NCI-H1694 treated with DMSO at 0.1 percent for 48 hours (cell line): ENCODE measurements around the gene PIK3R5.

ENCODE experiments used
- DNase-seq: peaks from one replicate; lab custom pipeline; 2025; lab: John Stamatoyannopoulos, UW

PIK3R5 gene

DNA sequence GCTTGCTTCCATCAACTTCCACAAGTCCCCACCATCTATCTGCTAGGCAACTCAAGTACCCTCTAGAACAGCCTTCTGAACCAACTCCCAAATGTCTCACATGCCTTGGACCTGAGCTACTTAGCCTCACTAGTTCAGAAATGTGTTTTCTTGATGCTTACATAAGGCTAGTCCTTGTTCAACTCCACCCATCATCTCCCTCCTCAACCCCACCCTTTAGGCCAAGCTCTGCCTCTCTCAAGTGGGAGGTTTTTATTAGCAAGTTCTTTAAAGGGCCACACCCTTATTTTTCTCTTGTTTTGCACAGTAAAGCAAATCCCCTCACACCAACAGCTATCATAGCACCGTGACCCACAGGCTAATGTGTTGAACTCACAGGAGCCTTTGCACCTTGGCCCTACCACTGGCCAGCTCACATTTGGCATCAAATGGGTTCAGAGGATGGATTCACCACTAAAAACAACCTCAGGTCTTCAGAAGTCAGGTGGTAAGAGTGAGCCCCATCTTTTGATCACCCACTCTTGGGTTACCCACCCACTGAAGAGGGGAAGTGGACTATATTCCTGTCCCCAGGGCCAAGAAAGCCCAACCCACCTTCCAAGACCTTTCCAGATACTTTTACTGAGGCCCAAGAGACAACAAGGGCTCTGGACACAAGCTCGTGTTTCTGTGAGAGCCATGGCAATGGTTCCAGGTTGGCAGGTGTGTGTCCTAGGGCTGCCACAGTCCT, 12.2 kb downstream of the PIK3R5 start:
- no peak for DNase-seq

DNA sequence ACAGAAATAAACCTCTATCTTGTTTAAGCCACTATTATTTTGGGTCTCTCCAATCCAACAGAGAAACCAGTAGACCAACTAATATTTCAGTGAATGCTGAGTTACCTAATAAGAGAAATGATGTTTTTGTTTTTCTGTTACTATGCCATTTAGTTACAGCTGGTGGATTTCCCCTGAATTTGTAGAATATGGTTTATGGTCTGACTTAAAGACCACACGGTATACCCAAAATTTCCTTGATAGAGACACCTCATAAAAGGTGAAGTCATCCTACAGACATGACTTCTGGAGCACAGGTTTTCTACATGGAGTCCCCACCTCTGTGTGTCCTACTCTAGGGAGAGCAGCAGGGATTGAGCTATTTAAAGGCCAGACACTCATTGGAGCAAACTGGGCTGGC, 13.3 kb downstream of the PIK3R5 start:
- no peak for DNase-seq

DNA sequence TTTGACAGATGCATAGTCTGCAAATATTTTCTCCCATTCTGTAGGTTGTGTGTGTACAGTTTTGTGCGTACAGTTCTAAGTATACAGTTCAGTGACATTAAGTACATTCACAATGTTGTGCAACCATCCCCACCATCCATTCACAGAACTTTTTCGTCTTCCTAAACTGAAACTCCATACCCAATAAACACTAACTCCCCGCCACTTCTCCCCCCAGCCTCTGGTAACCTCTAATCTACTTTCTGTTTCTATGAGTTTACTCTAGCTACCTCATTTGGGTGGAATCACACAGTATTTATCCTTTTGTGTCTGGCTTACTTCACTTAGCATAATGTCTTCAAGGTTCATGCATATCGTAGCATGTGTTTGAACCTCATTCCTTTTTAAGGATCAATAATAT, 14.3 kb downstream of the PIK3R5 start:
- no peak for DNase-seq

DNA sequence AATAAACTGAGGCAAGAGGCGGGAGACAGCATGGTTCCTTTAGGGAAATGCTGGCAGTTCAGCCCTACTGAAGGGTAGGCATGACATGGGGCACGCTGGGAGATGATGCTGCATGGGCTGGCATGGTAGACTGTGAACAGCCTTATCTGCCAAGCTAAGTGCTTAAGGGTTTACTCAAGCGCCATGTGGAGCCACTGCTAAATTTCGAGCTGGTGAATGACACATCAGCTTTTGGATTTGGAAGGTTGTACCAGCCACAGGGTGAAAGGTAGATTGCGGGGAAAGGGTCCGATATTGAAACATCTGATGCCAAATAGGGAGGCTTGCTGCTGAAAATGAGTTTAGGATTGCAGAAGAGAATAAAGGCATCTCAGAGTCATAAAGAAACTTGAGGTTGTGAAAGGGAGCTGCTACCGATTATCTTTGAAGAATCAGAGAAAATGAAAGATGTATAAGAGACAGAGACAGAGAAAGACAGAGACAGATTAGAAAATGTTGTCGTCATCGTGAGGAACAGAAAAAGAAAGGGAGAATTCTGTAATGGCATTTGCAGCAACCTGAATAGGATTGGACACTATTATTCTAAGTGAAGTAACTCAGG, 16.3 kb downstream of the PIK3R5 start:
- no peak for DNase-seq

DNA sequence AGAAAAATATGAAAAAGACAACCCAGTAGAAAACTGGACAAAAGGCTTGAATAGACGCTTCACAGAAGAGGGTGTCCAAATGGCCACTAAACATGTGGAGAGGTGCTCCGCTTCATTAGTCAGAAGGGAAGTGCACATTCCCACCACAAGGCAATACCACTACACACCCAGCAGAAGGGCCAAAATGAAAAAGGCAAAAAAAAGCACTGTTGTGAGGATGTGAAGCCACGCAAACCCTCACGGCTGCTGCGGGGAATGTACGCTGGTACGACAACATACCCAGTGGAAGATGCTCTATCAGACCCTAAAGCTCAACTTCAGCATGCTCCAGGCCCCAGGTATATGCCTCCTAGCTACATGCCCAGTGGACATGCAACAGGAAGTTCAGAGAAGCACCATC, 17.0 kb downstream of the PIK3R5 start:
- DNase-seq = no peak

DNA sequence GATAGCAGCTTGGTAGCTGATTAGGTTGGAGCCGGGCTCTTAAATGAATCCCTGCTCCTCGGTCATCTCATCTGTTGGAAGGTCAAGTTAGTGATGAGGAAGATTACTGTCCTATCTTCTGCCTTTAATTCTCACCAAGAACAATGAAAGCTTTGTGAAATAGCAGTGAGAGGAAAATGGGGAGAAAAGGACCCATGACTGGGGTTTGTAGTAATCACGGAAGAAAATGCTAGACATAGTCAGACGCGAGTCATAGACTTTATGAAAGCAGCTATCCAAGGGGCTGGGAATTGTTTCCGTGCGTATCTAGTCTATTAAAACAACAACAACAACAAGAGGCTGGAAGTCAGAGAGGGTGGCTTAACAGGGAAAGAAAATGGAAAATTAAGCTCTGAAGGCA, 18.3 kb downstream of the PIK3R5 start:
- no peak for DNase-seq

DNA sequence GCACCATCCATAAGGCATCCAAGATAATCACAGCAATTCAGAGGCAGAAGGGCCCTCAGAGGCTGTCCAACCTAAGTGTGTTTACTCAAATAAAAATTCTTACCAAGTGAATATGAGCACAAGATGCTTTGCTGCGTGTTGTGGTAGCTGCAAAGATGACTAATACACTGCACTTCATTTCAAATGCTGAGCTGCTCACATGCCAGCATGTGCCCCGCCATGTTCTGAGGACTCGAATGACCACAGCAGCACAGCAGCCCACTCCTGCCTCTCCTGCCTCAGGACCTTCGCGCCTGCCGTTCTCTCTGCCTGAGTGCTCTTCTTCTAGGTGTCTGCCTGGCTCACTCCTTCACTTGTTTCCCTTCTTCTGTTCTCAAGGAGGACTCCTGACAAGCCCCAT, 19.0 kb downstream of the PIK3R5 start:
- no peak for DNase-seq

DNA sequence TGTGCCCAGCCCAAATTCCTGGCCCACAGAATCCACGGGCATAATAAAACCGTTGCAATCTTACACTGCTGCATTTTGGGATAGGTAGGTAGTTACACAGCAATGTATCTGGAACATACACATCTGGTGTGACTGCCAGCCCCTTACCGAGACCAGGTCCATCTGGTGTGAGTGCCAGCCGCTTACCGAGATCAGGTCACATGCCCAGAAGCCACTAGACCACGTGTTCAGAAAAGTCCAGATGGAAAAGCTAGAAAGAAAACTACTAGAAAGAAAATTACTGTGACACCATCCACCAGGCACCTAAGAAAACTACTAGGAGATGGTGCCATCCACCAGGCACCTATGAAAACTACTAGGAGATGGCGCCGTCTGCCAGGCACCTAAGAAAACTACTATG, 19.4 kb downstream of the PIK3R5 start:
- no peak for DNase-seq

DNA sequence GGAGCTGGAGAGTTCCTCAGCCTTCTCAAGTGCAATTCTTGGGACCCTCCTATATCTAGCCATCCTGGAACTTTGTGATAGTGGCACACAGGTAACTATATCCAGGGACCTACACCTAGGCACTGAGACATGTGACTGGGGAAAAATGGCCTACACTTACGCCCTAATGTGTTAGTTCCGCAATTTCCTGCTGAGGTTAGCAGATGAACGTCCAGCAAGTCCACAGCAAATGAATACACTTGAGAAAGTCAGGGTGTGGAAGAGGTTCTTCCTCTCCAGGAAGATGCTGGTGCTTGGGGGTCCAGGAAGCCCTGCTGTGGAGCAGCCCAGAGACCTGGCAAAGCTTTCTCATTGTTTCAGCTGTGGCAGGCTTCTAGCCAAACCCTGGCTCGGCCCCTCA, 20.8 kb downstream of the PIK3R5 start:
- no peak for DNase-seq

DNA sequence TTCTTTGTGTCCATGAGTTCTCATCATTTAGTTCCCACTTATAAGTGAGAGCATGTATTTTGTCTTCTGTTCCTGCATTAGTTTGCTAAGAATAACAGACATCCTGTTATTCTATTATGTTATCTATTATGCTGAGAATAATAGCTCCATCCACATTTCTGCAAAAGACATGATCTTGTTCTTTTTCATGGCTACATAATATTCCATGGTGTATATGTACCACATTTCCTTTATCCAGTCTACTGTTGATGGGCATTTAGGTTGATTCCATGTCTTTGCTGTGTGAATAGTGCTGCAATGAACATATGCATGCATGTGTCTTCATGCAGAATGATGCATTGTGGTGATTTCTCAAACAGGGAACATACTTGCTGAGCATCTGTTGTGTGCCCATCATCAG, 21.4 kb downstream of the PIK3R5 start:
- DNase-seq = no peak

DNA sequence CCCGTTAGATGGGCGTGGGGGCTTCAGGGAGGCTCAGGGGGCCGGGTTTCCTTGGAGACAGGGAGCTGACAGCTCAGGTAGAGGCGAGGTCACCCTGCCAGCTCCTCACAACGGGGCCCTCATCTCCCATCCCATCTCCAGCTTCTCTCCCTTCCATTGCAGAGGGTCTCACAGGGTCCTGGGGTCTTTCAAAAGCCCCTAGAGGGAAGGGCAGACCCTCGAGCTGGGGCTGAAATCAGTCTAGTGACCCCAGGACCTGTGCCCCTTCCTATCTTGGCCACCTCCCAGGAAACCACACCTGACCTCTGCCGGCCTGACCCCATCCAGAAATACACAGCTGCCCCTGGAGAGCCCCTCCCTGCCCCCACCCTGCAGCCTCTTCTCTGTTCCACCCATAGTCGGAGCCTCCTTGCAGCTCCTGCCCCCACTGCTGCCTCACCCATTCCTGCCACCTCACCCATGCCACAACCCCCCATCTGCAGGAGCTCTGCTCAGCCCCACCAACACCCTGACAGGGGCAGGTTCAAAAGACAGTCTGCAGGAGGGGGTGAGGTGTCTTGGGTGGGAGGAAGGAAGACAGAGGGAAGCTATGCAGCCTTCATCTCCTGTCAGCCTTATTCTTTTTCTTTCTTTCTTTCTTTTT, 23.4 kb downstream of the PIK3R5 start:
- DNase-seq = no peak

DNA sequence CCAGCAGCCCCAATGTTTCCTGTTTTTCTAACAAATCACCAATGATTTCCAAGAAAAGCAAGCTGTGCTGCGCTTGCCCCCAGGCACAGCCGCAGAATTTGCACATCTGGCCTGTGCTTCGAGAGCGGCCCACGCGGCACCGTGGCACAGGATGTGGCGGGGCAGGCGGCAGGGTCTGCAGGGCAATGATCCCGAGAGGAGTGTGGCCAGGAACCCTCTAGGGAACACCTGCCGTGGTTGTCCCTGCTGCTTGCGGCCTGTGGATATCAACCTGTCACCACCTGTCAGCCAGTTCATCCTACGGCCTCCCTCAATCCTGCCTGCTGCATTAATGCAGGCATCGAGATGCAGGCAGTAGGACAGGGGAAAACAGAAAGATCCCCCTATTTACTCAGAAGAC, 24.0 kb downstream of the PIK3R5 start:
- DNase-seq = no peak

DNA sequence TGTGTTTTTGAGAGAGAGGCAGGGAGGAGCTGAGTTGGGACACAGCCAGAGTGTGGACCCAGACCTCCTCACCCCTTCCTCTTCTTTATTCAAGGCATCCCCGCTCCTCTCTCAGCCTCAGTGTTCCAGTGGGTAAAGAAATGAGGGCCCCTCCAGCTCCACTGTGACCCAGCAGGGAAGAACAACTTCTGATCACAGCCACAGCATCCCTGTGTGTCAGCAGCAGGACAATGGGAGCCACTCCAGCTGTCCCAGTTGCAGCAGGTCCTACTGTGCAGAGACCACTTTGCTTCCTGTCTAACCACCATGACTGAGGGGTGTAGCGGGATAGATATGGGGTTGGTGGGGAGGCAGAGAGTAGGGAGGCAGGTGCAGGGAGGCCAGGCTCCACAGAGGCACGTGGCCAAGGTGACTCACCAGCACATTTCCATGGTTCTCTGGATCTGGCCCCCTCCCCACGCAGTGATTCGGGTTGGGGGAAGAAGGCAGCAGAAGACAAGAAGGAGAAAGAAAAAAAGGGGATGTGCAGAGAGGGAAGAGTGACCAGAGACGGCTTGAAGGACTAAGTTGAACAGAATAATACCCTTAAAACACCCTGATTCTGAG, 24.5 kb downstream of the PIK3R5 start:
- DNase-seq = no peak

DNA sequence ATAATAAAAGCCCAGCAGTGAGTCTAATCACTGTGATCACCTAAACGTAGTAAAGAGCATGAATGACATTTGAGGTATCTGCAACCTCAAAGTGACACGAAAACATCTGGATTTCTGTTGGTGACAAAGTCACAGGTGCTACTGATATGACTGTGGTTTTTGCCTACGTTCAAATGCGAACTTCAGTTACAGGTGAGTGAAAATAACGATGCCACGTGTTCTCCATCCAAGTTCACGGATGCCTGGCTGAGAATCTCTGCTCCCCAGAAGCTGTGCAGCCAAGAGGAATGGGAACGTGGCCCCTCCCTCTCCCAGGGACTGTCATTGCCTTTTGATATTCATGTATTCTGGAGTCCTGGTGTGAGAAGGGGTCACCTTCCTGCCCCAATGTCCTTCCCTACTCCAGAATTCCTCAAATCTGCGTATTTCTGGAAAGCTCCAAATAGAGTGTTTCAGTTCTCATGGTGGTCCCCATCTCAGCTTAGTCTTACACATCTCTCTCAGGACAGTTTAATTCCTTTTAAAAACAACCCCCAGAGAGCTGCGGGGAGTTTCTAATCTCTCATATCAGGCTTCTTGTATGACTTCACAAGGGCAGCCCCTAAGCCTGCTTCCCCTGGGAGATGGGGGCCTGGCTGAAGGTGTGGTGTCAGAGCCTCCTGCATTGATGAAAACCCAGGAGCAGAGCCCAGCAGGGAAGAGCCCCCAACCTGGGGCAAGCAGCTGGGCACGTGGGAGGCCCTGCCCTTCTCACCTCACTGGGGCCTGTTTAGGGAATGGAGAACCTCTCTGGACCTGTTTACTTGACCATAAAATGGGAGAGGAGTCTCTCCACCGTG, 25.8 kb downstream of the PIK3R5 start:
- no peak for DNase-seq

DNA sequence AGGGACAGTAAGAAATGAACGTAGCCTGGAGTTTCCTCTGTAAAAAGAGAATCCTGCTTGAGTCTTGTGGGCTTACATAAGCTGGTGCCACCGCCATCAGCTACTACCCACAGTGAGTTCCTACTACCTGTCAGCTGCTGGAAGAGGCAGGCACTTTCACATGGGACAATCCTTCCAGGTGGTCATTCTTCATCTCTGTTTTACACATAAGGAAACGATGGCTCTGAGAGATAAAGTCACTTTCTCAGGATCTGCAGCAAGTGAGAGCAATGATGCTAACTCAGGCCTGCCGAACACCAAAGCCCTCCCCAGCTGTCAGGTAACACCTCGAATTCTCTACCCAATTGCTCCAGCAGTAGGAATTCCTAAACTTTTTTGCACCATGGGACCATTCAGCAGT, 26.6 kb downstream of the PIK3R5 start:
- no peak for DNase-seq

DNA sequence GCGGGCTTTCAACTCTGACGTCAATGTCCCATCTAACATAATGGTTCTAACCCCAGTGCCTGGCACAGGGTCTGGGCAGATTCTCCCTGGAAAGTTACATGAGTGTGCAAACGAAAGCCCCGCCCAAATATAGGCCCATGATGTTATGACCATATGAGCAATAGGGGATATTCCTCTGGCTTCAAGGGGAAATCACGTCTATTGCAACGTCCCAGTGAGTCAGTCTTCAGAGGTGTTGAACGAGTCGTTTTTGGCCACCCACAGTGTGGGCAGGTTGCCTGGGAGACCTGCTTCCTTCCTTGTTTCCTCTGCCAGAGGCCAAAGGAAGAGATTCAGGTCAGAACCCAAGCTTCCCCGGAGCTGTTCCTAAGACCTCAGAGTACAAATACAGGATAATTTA, 30.3 kb downstream of the PIK3R5 start:
- no peak for DNase-seq

DNA sequence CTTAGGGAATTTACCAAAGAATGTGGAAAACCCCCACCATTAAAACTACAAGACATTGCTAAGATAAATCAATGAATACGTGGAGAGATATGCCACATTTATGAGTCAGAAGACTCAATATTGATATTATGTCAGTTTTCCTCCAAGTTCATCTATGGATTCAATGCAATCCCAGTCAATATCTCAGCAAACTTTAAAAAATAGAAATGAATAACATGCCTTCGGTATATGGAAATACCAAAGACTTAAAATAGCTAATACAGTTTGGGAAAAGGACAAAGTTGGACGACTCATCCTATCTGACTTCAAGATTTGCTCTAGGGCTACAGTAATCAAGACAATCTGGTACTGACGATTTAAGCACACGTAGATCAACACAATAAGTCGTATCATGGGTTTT, 31.2 kb downstream of the PIK3R5 start:
- no peak for DNase-seq

DNA sequence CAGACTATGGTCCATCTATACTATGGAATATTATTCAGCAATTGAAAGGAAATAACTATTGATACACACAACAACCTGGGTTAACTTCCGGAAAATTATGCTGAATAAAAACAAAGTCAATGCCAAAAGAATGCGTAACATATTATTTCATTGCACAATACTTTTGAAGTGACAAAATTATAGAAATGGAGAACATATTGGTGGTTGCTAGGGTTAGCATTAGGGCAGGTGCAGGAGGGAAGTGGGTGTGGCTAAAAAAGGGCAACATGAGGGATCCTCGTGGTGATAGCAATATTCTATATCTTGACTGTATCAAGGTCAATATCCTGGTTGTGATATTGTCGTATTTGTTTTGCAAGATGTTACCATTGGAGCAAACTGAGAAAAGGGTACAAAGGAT, 34.9 kb downstream of the PIK3R5 start:
- DNase-seq = no peak

DNA sequence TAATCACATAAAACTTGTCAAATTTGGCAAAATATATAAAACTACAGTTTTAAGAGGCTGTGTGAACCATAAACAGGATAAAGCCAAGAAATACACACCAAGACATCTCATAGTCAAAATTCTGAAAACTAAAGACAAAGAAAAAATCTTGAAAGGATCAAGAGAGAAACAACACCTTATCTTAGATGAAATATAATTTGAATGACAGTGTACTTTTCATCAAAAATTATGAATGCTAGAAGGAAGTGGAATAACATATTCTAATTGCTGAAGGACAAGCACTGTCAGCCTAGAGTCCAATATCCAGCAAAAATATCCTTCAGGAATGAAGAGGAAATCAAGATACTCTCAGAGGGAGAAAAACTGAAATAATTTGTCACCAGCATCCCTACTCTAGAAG, 37.2 kb downstream of the PIK3R5 start:
- no peak for DNase-seq

DNA sequence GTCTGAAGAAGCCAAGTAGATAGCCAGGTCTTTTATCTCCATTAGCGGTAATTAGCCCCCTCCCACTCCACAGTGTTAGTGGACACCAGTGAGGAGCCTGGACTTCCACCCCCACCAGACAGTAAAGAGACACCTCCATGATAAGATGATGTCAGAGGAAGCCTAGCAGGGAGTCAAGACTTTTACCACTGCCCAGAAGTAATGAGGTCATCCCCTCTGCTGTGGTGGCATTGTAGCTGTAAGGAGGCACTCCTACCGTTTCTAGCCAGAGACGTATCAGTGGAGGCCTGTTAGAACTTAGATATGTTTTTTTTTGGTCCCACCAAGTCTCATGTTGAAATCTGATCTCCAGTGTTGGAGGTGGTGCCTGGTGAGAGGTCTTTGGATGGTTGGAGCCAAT, 38.1 kb downstream of the PIK3R5 start:
- no peak for DNase-seq

DNA sequence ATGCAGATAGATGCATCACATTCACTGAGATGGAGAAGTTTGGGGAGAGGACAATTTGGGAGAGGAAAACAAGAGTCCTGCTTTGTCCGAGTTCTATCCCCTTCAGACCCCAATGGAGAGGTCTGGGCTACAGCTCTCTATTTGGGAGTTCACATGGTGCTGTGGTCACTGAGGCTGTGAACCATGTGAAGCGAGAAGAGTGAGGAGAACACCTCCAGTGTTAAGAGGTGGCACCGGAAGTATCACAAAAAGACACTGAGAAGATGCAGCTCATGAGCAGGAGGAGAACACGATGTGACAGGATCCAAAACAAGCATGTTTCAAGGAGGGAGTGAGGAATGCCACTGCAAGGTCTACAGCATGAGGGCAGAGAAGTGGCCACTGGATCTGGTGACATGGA, 39.7 kb downstream of the PIK3R5 start:
- no peak for DNase-seq

DNA sequence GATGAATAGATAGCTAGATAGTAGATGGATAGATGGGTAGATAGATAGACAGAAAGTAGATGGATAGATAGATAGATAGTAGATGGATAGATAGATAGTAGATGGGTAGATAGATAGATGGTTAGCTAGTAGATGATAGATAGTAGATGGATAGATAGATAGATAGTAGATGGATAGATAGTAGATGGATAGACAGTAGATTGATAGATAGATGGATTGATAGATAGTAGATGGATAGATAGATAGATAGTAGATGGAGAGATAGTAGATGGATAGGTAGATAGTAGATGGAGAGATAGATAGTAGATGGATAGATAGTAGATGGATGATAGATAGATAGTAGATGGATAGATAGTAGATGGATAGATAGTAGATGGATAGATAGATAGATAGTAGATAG, 40.4 kb downstream of the PIK3R5 start:
- no peak for DNase-seq
